ACC112 (cell line): ENCODE results near the gene PRICKLE1.
A peak's percentile ranks its signal among the peaks of the same experiment; 100 is the strongest.

ENCODE experiments used
- H2AFZ ChIP-seq: fragments of 200-600 bp; sonication (generic); one replicate; pipeline ENCODE4 v1.6.0; 2017; ENCODE audit warnings: antibody characterized with exemption, low read length; ENCODE audit not compliant: unreplicated experiment
- H3K27ac ChIP-seq: fragments of 200-600 bp; sonication (generic); 2 replicates; pipeline ENCODE4 v1.5.1; 2014; ENCODE audit warnings: low read depth, mild to moderate bottlenecking, antibody characterized with exemption, low read length, moderate library complexity
- H3K27me3 ChIP-seq: fragments of 200-600 bp; sonication (generic); 2 replicates; pipeline ENCODE4 v1.6.1; 2014; ENCODE audit warnings: mild to moderate bottlenecking, antibody characterized with exemption, low read length, moderate library complexity, mixed read lengths; ENCODE audit not compliant: insufficient read depth
- H3K36me3 ChIP-seq: fragments of 200-600 bp; sonication (generic); 2 replicates; pipeline ENCODE4 v1.6.1; 2016; ENCODE audit warnings: mild to moderate bottlenecking, antibody characterized with exemption, low read length, moderate library complexity, mixed read lengths; ENCODE audit not compliant: insufficient read depth
- H3K4me1 ChIP-seq: fragments of 200-600 bp; sonication (generic); one replicate; pipeline ENCODE4 v1.6.1; 2016; ENCODE audit warnings: low read length, mixed read lengths; ENCODE audit not compliant: insufficient read depth, unreplicated experiment, control insufficient read depth
- H3K4me3 ChIP-seq: fragments of 200-600 bp; sonication (generic); 2 replicates; pipeline ENCODE4 v1.5.1; 2014; ENCODE audit warnings: mild to moderate bottlenecking, low read depth, low read length
- H3K79me2 ChIP-seq: fragments of 200-600 bp; sonication (generic); one replicate; pipeline ENCODE4 v1.6.0; 2016; ENCODE audit warnings: low read length; ENCODE audit not compliant: control insufficient read depth, unreplicated experiment, insufficient read depth

Gene PRICKLE1

DNA sequence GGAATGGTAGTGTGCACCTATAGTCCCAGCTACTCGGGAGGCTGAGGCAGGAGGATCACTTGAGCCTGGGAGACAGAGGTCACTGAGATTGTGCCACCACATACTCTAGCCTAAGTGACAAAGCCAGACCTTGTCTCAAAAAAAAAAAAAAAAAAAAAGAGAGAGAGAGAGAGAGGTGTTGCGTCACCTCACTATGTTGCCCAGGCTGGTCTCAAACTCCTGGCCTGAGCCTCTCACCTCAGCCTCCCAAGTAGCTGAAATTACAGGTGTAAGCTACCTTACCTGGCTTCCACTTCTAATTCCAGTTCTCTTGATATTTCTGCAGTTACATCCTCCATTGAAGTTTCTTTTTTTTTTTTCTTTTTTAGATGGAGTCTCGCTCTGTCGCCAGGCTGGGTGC lies 94.3 kb downstream of the PRICKLE1 start:
- no peaks in the 10 kb centered on the region for H3K36me3 ChIP-seq
- H3K4me3 ChIP-seq: no peak overlapping the region
- no peaks in the 10 kb centered on the region for H3K4me1 ChIP-seq
- no peaks in the 10 kb centered on the region for H3K27me3 ChIP-seq
- H3K27ac ChIP-seq: no peak overlapping the region
- no peak overlapping the region for H2AFZ ChIP-seq
- H3K79me2 ChIP-seq: no peaks in the 10 kb centered on the region

GRCh38 chr12:42492267-42492666 lies 97.3 kb downstream of the PRICKLE1 start:
- Histone ChIP-seq H3K79me2 (no peaks in the 10 kb centered on the region), H3K4me3 (no peak overlapping the region), H3K4me1 (no peaks in the 10 kb centered on the region), H2AFZ (no peak overlapping the region), H3K27ac (no peak overlapping the region), H3K27me3 (no peaks in the 10 kb centered on the region), H3K36me3 (no peaks in the 10 kb centered on the region)

DNA sequence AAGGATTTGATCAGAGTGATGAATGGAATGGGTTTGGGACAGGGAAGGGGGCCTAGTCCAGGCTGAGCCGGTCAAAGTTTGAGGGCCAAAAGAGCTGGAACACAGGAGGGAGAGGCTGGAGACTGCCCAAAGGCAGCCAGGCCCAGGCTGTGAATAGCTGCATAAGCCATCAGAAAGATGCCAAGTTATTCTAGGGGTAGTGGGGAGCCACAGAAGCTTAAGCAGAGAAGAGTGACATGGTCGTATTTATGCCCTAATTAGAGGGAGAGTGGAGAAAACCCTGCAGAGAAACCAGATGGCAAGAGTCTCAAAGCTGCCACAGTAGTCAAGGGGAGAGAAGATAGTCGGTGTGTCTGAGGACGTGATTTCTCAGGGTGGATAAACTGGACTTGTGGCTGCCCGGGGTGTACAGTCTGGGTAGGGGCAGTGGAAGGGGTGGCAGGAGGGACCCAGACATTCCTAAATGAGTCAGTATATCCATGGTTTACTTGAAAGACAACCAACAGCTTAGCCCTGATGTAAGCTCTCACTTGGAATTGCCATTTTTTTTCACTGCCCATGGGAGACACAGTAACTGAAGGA lies 99.2 kb downstream of the PRICKLE1 start:
- no peaks in the 10 kb centered on the region for H3K36me3 ChIP-seq
- peaks cover 15% of the 10 kb centered on the region for H3K27me3 ChIP-seq
- H3K4me1 ChIP-seq: no peaks in the 10 kb centered on the region
- H3K27ac ChIP-seq: no peak overlapping the region
- no peak overlapping the region for H2AFZ ChIP-seq
- no peaks in the 10 kb centered on the region for H3K79me2 ChIP-seq
- H3K4me3 ChIP-seq: no peak overlapping the region

- Histone ChIP-seq H3K27ac (no peak overlapping the region), H3K4me1 (peaks cover 8% of the 10 kb centered on the region), H3K4me3 (no peak overlapping the region), H3K27me3 (peaks cover 37% of the 10 kb centered on the region), H3K36me3 (no peaks in the 10 kb centered on the region), H2AFZ (no peak overlapping the region), H3K79me2 (no peaks in the 10 kb centered on the region)
Measured at GRCh38 chr12:42486407-42486806, 103.1 kb downstream of the PRICKLE1 start.

DNA sequence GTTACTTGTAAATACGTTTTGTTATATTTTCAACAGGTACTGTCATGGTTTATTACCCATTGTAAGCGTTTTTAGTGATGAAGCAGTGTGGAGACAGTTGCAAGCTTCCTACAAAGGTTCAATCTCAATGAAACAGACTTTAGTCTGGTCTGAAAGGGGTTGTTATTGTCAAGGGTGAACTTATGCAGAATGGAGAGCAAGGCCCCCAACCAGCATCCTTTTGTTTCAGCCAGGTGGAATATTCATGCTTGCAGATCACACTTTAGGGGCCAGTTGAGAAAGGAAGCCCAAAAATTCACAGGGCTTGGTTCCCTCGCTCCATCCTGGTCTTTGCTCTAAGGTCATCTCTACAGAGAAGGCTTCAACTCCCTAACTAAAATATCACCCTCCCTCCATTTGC lies 103.7 kb downstream of the PRICKLE1 start:
- H3K27me3 ChIP-seq: peaks cover 37% of the 10 kb centered on the region
- no peaks in the 10 kb centered on the region for H3K79me2 ChIP-seq
- peaks cover 9% of the 10 kb centered on the region for H3K4me1 ChIP-seq
- H3K27ac ChIP-seq: no peak overlapping the region
- no peak overlapping the region for H3K4me3 ChIP-seq
- no peaks in the 10 kb centered on the region for H3K36me3 ChIP-seq
- no peak overlapping the region for H2AFZ ChIP-seq

- Histone ChIP-seq H3K27me3 (peaks cover 37% of the 10 kb centered on the region), H3K27ac (no peak overlapping the region), H3K79me2 (no peaks in the 10 kb centered on the region), H3K4me1 (peaks cover 9% of the 10 kb centered on the region), H3K4me3 (no peak overlapping the region), H3K36me3 (no peaks in the 10 kb centered on the region), H2AFZ (no peak overlapping the region)
Measured at GRCh38 chr12:42484996-42485395, 104.5 kb downstream of the PRICKLE1 start.

DNA sequence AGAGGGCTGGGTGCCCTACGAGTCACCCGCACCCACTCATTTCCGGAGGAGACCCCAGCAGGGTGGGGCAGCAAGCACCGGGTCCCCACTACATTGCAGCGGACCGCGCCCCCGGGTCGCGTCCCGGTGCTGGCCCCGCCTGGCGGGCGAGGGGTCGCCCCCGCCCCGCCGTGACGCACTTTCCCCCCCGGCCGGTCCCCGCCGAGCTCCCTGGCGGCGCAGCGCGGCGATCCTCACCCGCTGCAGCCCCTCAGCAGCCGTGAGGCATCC lies 106.1 kb downstream of the PRICKLE1 start:
- no peaks in the 10 kb centered on the region for H3K36me3 ChIP-seq
- peak overlapping the region; percentile 76 for H3K4me3 ChIP-seq
- no peaks in the 10 kb centered on the region for H3K79me2 ChIP-seq
- H3K4me1 ChIP-seq: peaks cover 9% of the 10 kb centered on the region
- H3K27ac ChIP-seq: no peak overlapping the region
- peak overlapping the region; percentile 74 for H2AFZ ChIP-seq
- H3K27me3 ChIP-seq: peaks cover 37% of the 10 kb centered on the region

GRCh38 chr12:42482748-42483520 lies 106.6 kb downstream of the PRICKLE1 start:
- peaks cover 37% of the 10 kb centered on the region for H3K27me3 ChIP-seq
- peak overlapping the region; percentile 76 for H3K4me3 ChIP-seq
- H3K36me3 ChIP-seq: no peaks in the 10 kb centered on the region
- no peak overlapping the region for H3K27ac ChIP-seq
- H3K79me2 ChIP-seq: no peaks in the 10 kb centered on the region
- H2AFZ ChIP-seq: peak overlapping the region; percentile 63
- H3K4me1 ChIP-seq: peaks cover 9% of the 10 kb centered on the region

GRCh38 chr12:42482041-42482747 lies 107.4 kb downstream of the PRICKLE1 start:
- H3K27me3 ChIP-seq: peaks cover 37% of the 10 kb centered on the region
- H3K79me2 ChIP-seq: no peaks in the 10 kb centered on the region
- H3K27ac ChIP-seq: no peak overlapping the region
- H2AFZ ChIP-seq: peak overlapping the region; percentile 63
- H3K4me3 ChIP-seq: peak overlapping the region; percentile 76
- no peaks in the 10 kb centered on the region for H3K36me3 ChIP-seq
- H3K4me1 ChIP-seq: peaks cover 9% of the 10 kb centered on the region

GRCh38 chr12:42481368-42481767 lies 108.2 kb downstream of the PRICKLE1 start:
- H3K27me3 ChIP-seq: peaks cover 32% of the 10 kb centered on the region
- no peaks in the 10 kb centered on the region for H3K79me2 ChIP-seq
- H2AFZ ChIP-seq: peak overlapping the region; percentile 63
- peaks cover 9% of the 10 kb centered on the region for H3K4me1 ChIP-seq
- no peak overlapping the region for H3K4me3 ChIP-seq
- no peaks in the 10 kb centered on the region for H3K36me3 ChIP-seq
- no peak overlapping the region for H3K27ac ChIP-seq

DNA sequence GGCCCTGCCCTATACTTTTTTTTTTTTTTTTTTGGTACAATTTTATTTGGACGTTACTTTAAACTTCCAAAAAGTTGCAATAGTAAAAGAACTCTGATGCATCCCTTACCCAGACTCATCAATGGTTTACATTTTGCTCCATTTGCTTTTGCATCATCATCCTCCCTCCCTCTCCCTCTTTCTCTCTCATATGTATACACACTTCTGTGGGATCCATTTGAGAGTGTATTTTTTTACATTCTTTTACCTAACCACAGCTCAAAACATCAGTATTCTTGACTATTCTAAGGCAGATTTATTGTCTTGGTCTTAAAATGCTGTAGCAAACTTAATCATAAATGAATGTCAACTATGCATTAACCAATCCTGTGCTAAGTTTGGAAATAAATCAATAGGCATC lies 111.6 kb downstream of the PRICKLE1 start:
- 0 out of 2 replicates have a peak, but pooled peaks cover 3% of the 10 kb centered on the region for H3K27me3 ChIP-seq
- H2AFZ ChIP-seq: no peak overlapping the region
- H3K4me3 ChIP-seq: no peak overlapping the region
- H3K27ac ChIP-seq: no peak overlapping the region
- H3K4me1 ChIP-seq: peaks cover 16% of the 10 kb centered on the region
- H3K36me3 ChIP-seq: no peaks in the 10 kb centered on the region
- H3K79me2 ChIP-seq: no peaks in the 10 kb centered on the region
